ENCODE results near the gene MRPL51. TPM values are rescaled to one million over a fixed set of nuclear protein-coding genes. Genes with fewer than 3 reads are reported as not detected.

MRPL51 gene
- total and polyA plus RNA-seq, 9 of the 15 experiments (the other 6 are each of a cell fraction or from before 2014, with no cell fraction given) = 127 to 727 (median 208) TPM

GRCh38 chr12:6450091-6450868 is 42.8 kb downstream of the MRPL51 start (continued):
- TF ChIP-seq PBX2 (CRISPR knock-in tag; IDR thresholded peaks at IDR 0.05; ENCODE audit: low read depth) = no peak
- TF ChIP-seq PBX2 (tag; conservative IDR thresholded peaks at IDR 0.05; ENCODE audit: low read depth) = no peak
- TF ChIP-seq ZNF24 (IDR thresholded peaks at IDR 0.05) = no peak
- no peak for TF ChIP-seq ARNT (IDR thresholded peaks at IDR 0.05)

- 13% methylated on average over 10 of the region's 16 CpGs for WGBS (ENCODE audit: insufficient coverage, low coverage, missing lambda C conversion rate)
- DNase-seq (ENCODE audit: extremely low read depth in 1 of 4, low spot score in 3 of 4) (no peak), ATAC-seq (no peak), FAIRE-seq (no peak)
- in situ Hi-C loops (cut with MboI) = no loop called here
- BruUV-seq (replicated peaks) = no TSS peak
- no peak within 1 kb of the TSS for H3K4me3 ChIP-seq
- H3K9ac ChIP-seq (ENCODE audit: insufficient read depth in 1 of 2, low read depth in 2 of 2, low read length in 2 of 2) = no peak within 1 kb of the TSS
- no peaks in the 10 kb centered on the region for H3K36me3 ChIP-seq (ENCODE audit: control insufficient read depth, insufficient read depth, low read length)
- no peaks in the 10 kb centered on the region for H4K20me1 ChIP-seq (replicated peaks; ENCODE audit: control insufficient read depth, insufficient read depth, low read length)
- POLR2A ChIA-PET = no interaction called here
- H2AFZ ChIP-seq (ENCODE audit: low read depth, low read length) = no peak within 1 kb of the TSS
- no peaks in the 10 kb centered on the region for H3K9me3 ChIP-seq (replicated peaks; ENCODE audit: control insufficient read depth, insufficient read depth, low read depth, low read length)
- H3K27me3 ChIP-seq (ENCODE audit: control insufficient read depth in 2 of 2, insufficient read depth in 2 of 2, low read length in 2 of 2) = peaks cover 0 to 9% of the 10 kb centered on the region in 2 experiments; a peak in 4 of 5 replicates
- CTCF ChIA-PET (ENCODE audit: low intra/inter-chr PET ratio) = no interaction called here
- H3K4me2 ChIP-seq (ENCODE audit: insufficient read depth, low read length) = no peak within 1 kb of the TSS
- intact Hi-C loops (cut with micrococcal nuclease) = no loop called here
- no peaks in the 10 kb centered on the region for H3K79me2 ChIP-seq (ENCODE audit: control insufficient read depth, insufficient read depth, low read length)
- H3K9me1 ChIP-seq (ENCODE audit: control insufficient read depth, insufficient read depth, low read length) = no peaks in the 10 kb centered on the region
- no peak within 1 kb of the TSS for H3K27ac ChIP-seq (ENCODE audit: extremely low read depth, low read depth, low read length)
- no peaks in the 10 kb centered on the region; a peak in 1 of 5 replicates for H3K4me1 ChIP-seq (replicated peaks in 1 of 2; ENCODE audit: control insufficient read depth in 2 of 2, insufficient read depth in 2 of 2, low read length in 2 of 2)
- no peak for TF ChIP-seq MAZ (CRISPR knock-in tag; conservative IDR thresholded peaks at IDR 0.05 in 1 of 2, IDR thresholded peaks at IDR 0.05 in 1 of 2)
- no peak for TF ChIP-seq FOXP4 (CRISPR knock-in tag; IDR thresholded peaks at IDR 0.05; ENCODE audit: borderline replicate concordance)
- no peak for TF ChIP-seq MCM7 (IDR thresholded peaks at IDR 0.05)
- no peak for TF ChIP-seq HDAC3 (IDR thresholded peaks at IDR 0.05; ENCODE audit: borderline replicate concordance, partially characterized antibody)
- no peak for TF ChIP-seq DDX20 (tag; IDR thresholded peaks at IDR 0.05; ENCODE audit: low read depth)
These were observed 48.1 kb downstream of the MRPL51 start, which contains the start of gene CD27 for GRCh38 chr12:6444704-6445688. Gene CD27 (plus strand): TSS chr12:6444955. CDS start chr12:6445096, 141 bp downstream.
